GM12878 (cell line): Measurements from ENCODE around the gene RBM10. TPM values are rescaled to one million over a fixed set of nuclear protein-coding genes. Genes with fewer than 3 reads are reported as not detected.
A peak's percentile ranks its signal among the peaks of the same experiment; 100 is the strongest.

Experiments used
- ATAC-seq: fragments of 200-7000 bp; cut with Tn5 transposase; 3 replicates; pipeline ENCODE4 v1.9.1; 2020; ENCODE audit warnings: mild to moderate bottlenecking, moderate library complexity
- BruUV-seq: library from RNA; stranded (reverse); fragments of 400-500 nt; replicated peaks from 2 replicates; lab custom pipeline; 2021; lab: Mats Ljungman, UMichigan
- CTCF ChIA-PET: fragments of 300-600 bp; sonication (Branson Sonifier 250); formaldehyde crosslinking; extraction: SDS; loops from one replicate; lab custom pipeline; 2021; ENCODE audit warnings: inconsistent platforms; lab: Yijun Ruan, JAX
- POLR2A ChIA-PET: fragments of 350-600 bp; formaldehyde crosslinking; extraction: SDS; loops from one replicate; lab custom pipeline; 2021; ENCODE audit warnings: inconsistent platforms; lab: Charles Lee
- RAD21 ChIA-PET: fragments of 300-600 bp; sonication (Branson Sonifier 250); formaldehyde crosslinking; loops from one replicate; lab custom pipeline; 2023; ENCODE audit warnings: antibody characterized with exemption; ENCODE audit not compliant: unreplicated experiment; lab: Charles Lee
- SMC1A ChIA-PET: fragments of 300-600 bp; sonication (Branson Sonifier 250); formaldehyde crosslinking; loops from one replicate; lab custom pipeline; 2023; ENCODE audit not compliant: unreplicated experiment, uncharacterized antibody; lab: Charles Lee
- DNase-seq: peaks from one replicate; pipeline ENCODE4 v3.0.0-alpha.2; 2011; ENCODE audit warnings: low read depth, low spot score
- FAIRE-seq: peaks from 3 replicates; lab custom pipeline; 2011; peaks lifted over from hg19 to GRCh38; lab: Jason Lieb, UNC
- H2AFZ ChIP-seq: 2 replicates; pipeline ENCODE4 v1.6.0; 2011; ENCODE audit warnings: low read depth, low read length, control low read depth; ENCODE audit not compliant: control insufficient read depth
- H3K27ac ChIP-seq: 2 replicates; pipeline ENCODE4 v1.5.1; 2011; ENCODE audit warnings: control low read depth; ENCODE audit not compliant: control insufficient read depth, insufficient read depth
- H3K27me3 ChIP-seq, 2 experiments: replicated peaks in 1 of 2; 2 replicates each; pipeline versions ENCODE4 v1.6.0 to v1.6.1; 2011; ENCODE audit warnings: low read length in 1 of 2; ENCODE audit not compliant: control insufficient read depth in 2 of 2, insufficient read depth in 2 of 2
- H3K36me3 ChIP-seq, 2 experiments: 2 replicates each; pipeline ENCODE4 v1.5.1; 2011; ENCODE audit warnings: low read length in 1 of 2; ENCODE audit not compliant: control insufficient read depth in 2 of 2, insufficient read depth in 2 of 2
- H3K4me1 ChIP-seq: 2 replicates; pipeline ENCODE4 v1.6.1; 2011; ENCODE audit warnings: mild to moderate bottlenecking, low read length, moderate library complexity, mixed read lengths; ENCODE audit not compliant: control insufficient read depth, insufficient read depth
- H3K4me2 ChIP-seq: 2 replicates; pipeline ENCODE4 v1.6.0; 2011; ENCODE audit warnings: control low read depth; ENCODE audit not compliant: control insufficient read depth, insufficient read depth
- H3K4me3 ChIP-seq: fragments of 200-600 bp; sonication (generic); 2 replicates; pipeline ENCODE4 v1.5.1; 2016
- H3K79me2 ChIP-seq: 2 replicates; pipeline ENCODE4 v1.6.0; 2011; ENCODE audit warnings: low read length; ENCODE audit not compliant: control insufficient read depth, insufficient read depth
- H3K9ac ChIP-seq: 2 replicates; pipeline ENCODE4 v1.8.0; 2011; ENCODE audit warnings: low read length, control low read depth, mixed read lengths; ENCODE audit not compliant: control insufficient read depth, insufficient read depth
- H3K9me3 ChIP-seq: replicated peaks from 3 replicates; pipeline ENCODE4 v1.5.1; 2011; ENCODE audit warnings: mild to moderate bottlenecking, low read length; ENCODE audit not compliant: control insufficient read depth, insufficient read depth
- H4K20me1 ChIP-seq: 2 replicates; pipeline ENCODE4 v1.6.0; 2011; ENCODE audit not compliant: control insufficient read depth, insufficient read depth
- IKZF1 ChIP-seq: fragments of 450-650 bp; conservative IDR thresholded peaks from 2 replicates; pipeline ENCODE4 v1.6.1; 2017; ENCODE audit warnings: antibody characterized with exemption, mild to moderate bottlenecking
- NFXL1 ChIP-seq: fragments of 450-650 bp; IDR thresholded peaks from 2 replicates; pipeline ENCODE4 v1.6.1; 2017; ENCODE audit warnings: antibody characterized with exemption, mild to moderate bottlenecking, borderline replicate concordance
- NFYA ChIP-seq: IDR thresholded peaks from 2 replicates; pipeline ENCODE4 v1.6.1; 2011; ENCODE audit warnings: low read depth, mild to moderate bottlenecking, low read length, improper control_type of control experiment, borderline replicate concordance
- POLR2A ChIP-seq: IDR thresholded peaks from 2 replicates; pipeline ENCODE4 v1.6.1; 2011; ENCODE audit warnings: low read depth, mild to moderate bottlenecking, low read length
- REST ChIP-seq: IDR thresholded peaks from 2 replicates; pipeline ENCODE4 v1.6.1; 2012; ENCODE audit warnings: mild to moderate bottlenecking, low read depth, low read length
- SRF ChIP-seq, 2 experiments: IDR thresholded peaks; 2 replicates each; pipeline ENCODE4 v1.6.1; 2011; ENCODE audit warnings: low read depth in 2 of 2, low read length in 2 of 2, mild to moderate bottlenecking in 1 of 2, moderate library complexity in 1 of 2
- ZNF687 ChIP-seq: fragments of 450-650 bp; IDR thresholded peaks from 2 replicates; pipeline ENCODE4 v1.6.1; 2017; ENCODE audit warnings: mild to moderate bottlenecking, moderate library complexity
- WGBS: methylation state at CpG from one replicate; pipeline ENCODE4 v1.1.6; 2016; ENCODE audit warnings: low lambda C conversion rate; ENCODE audit not compliant: insufficient replicate concordance, insufficient coverage; ENCODE audit errors: missing lambda C conversion rate; 5-methylcytosine and 5-hydroxymethylcytosine counted together
- in situ Hi-C: fragments of 300-500 bp; cut with MboI; formaldehyde crosslinking; loops from 9 replicates; pipeline ENCODE4 v1.14.3; 2018; ENCODE audit warnings: mixed read lengths
- intact Hi-C: fragments of 100-400 bp; cut with micrococcal nuclease; formaldehyde crosslinking; loops from one replicate; pipeline ENCODE4 v1.14.2; 2022; ENCODE audit not compliant: unreplicated experiment
- polyA plus RNA-seq, 11 experiments: library from polyadenylated mRNA; depleted of rRNA in 4 of 11; unstranded in 6 of 11; stranded (reverse) in 5 of 11; fragments of >200 nt; fragmentation: Nextera tagmentation in 4 of 11; fragmentation: Illumina TruSeq in 1 of 11; extraction: Ambion mirVana in 4 of 11; extraction: Trizol in 1 of 11; gene quantifications; 1 replicate in 1 of 11; 2 replicates in 10 of 11; pipeline versions ENCODE4 v1.2.1 to v1.2.3, GENCODE V29; 2011 to 2016; ENCODE audit warnings: inconsistent platforms in 2 of 11, missing spikeins in 2 of 11, low read depth in 1 of 11
- total RNA-seq, 4 experiments: library from RNA; depleted of rRNA in 3 of 4; stranded (reverse); fragments of >200 nt in 3 of 4; fragmentation: Illumina TruSeq in 1 of 4; extraction: Trizol in 1 of 4; gene quantifications; 2 replicates each; pipeline versions ENCODE4 v1.2.1 to v1.2.3, GENCODE V29; 2013 to 2021

The RBM10 gene
- total and polyA plus RNA-seq, 10 of the 15 experiments (the other 5 are each of a cell fraction or from before 2014, with no cell fraction given): 1.4 to 60.0 (median 29.8) TPM

- WGBS: 93% methylated on average over 12 of the region's 12 CpGs
- ChIA-PET POLR2A (interaction anchor here (1.2 kb wide), 1 partner anchor 11 kb away, joined by 4 read pairs; no protein-coding TSS in a partner anchor), SMC1A (interaction anchor here (0.5 kb wide), 1 partner anchor 858 kb away, joined by 3 read pairs; no protein-coding TSS in a partner anchor), CTCF (interaction anchor here (0.7 kb wide), 1 partner anchor 1714 kb away, joined by 3 read pairs; no protein-coding TSS in a partner anchor), RAD21 (no interaction called here)
- Histone ChIP-seq H3K9ac (no peak overlapping the region), H3K36me3 (peaks cover 22 to 23% of the 10 kb centered on the region in 2 experiments; a peak in 3 of 4 replicates), H3K4me1 (no peaks in the 10 kb centered on the region), H2AFZ (no peak overlapping the region), H3K27me3 (no peaks in the 10 kb centered on the region), H3K4me3 (no peak overlapping the region), H3K79me2 (peaks cover under 1% of the 10 kb centered on the region; the same call in 1 of the 2 replicates), H3K4me2 (no peak overlapping the region), H3K27ac (no peak overlapping the region), H4K20me1 (no peaks in the 10 kb centered on the region), H3K9me3 (no peaks in the 10 kb centered on the region)
- intact Hi-C loops (no loop called here), in situ Hi-C loops (no loop called here)
- ATAC-seq (no peak), DNase-seq (no peak), FAIRE-seq (no peak)
- no TSS peak for BruUV-seq
- 0 out of 2 replicates have a peak, but pooled peaks have one; percentile 4 for TF ChIP-seq POLR2A
- no peak for TF ChIP-seq REST
- TF ChIP-seq NFYA: no peak
- TF ChIP-seq ZNF687: no peak
- TF ChIP-seq IKZF1: no peak
- no peak for TF ChIP-seq NFXL1
- TF ChIP-seq SRF (IDR thresholded peaks at IDR 0.05; ENCODE audit: low read depth in 2 of 2, low read length in 2 of 2): no peak
Observed at GRCh38 chrX:47228550-47229270, 83.7 kb downstream of the RBM10 start.
